Activated CD8-positive, alpha-beta memory T cell treated with anti-CD3 and anti-CD28 coated beads, Interleukin-2, amount 50 U/mL, for 1 hour (primary cell): Measurements from ENCODE around the gene SNF8.

Source experiments
- DNase-seq: peaks from one replicate; pipeline ENCODE4 v3.0.0-alpha.2; 2020; ENCODE audit errors: extremely low read depth

SNF8 gene

DNA sequence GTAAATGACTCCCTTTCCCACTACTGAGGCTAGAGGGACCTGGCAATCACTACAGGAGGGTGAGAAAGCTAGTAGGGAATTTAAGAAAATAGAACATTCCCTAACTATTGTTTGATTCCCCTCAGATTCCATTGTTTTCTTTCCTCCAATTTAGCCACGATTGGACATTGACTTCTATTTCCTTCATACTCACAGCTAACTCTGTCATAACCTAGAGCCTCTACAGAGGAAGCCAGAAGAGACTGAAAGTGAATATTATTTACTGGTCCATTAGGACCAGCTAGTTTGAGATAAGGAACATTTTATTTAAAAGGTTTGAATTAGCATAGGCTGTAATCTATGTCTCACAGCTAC is 14.9 kb downstream of the SNF8 start:
- DNase-seq, result no peak

DNA sequence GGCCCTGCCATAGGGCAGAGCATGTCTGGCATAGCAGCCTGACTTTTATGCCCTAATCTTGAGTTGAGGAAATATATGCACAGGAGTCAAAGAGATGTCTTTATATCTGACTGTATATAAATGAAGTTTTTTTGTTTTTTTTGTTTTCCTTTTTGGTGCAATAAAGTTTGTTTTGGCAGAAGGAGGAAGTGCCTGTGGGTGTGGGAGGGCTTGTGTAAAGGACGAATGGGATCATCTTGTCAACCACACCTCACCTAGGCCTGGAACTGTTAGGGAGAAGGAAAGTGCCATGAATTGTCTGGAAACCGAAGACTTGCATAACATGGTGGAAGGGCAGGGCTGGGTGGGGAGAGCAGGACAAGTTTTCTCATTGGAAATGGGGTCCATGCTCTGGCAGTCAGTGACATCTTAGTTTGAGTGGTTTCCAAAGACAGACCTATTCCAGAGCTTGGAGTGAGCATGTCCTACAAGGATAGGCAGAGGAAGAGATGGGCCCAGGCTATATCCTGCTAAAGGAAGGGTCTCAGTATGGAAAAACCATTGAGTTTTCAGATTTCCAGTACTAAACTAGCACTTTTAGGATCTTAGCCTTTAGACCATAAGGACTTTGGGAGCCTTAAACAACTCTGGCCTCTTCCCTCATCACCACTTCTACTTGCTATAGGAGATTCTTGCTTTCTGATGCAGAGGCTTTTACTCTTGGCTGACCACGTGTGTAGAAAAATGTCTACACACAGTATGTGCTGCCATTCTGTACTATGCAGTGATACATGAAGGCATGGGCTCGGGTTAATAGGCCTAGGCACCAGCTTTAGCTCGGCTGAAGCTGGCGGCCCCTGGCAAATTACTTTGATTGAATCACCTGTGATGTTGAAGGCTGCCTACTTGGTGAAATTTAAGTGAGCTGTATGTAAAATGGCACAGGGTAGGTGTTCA is 15.5 kb downstream of the SNF8 start:
- no peak for DNase-seq

DNA sequence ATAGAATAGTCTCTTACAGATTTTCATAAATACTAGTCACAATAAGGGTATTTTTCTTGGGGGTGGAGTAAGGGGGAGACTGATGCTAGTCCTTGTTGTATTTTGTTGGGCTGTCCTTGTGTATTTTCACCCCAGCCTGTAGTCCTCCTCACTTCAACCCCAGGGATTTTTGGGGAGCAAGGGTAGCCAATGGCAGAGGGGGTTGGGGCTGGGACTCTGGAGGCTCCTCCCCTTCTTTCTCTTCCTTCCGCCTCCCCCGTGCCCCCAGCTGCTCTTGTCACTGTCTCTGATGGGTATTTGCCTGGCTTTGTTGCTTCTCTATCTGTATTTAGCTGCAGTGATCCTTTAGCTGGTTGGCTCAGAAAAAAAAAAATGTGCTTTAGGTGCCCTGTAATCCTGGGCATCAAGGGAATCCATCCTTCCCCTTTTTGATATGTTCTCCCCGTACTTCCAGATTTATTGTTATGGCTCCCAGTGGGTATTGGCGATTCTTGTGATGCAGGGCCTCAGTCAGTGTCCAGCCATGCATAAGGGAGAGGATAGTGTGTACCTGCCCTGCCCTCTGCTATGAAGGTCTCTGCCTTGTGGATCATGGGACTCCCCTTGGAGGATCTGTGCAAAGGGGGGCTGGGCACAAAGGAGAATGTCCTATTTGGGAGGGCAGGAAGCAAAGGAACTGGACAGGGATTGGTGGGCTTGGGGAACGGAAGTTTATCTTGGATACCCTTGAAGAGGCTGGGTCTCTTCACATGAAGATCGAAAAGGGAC is 16.5 kb downstream of the SNF8 start:
- no peak for DNase-seq

DNA sequence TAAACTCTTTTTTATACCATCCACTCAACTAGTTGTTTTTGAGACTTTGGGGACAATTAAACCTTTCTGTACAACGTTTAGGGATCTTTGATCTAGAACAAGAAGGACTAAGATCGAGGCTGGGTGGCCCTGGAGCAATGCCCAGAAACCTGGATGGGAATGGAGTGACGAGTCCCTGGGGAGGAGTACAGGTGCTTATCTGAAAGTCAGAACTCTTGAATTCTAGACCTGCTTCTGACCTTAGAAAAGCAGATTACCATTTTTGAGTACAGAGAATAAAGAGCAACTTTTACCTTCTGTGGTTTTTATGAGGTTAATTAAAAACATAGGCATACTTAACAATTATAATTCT is 18.7 kb downstream of the SNF8 start:
- DNase-seq, result no peak

DNA sequence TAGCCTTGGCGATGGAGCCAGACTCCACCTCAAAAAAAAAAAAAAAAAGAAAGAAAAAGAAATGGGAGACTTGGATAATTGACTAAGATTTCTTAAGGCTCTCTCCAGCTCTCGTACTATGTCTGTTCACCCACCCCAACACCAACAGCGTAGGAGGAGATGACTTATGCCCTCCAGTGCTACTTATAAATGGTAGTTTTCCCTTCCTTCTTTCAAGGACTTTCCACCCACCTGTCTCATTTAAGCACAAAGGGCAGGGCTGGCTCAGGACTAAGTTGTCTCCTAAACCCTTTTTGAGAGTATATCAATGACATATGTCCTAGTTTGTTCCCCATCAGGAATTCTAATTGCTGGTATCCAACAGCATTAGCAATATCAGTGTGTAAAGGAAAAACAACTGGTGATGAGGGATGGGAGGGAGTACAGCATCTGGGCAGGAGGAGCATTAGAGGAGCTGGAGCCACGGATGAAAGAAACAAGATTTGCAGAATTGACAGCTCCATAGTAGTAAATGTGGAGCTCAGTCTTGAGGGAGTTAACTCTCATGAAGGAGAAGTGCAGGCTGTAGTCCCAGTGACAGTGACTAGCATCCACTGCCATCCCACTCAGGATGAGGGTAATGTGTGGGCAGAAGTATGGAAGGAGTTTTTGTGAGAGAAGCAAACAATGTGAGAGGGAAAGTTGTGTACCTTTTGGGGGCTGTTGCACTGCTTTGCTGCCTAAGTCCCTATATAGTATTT is 19.2 kb downstream of the SNF8 start:
- no peak for DNase-seq

- no peak for DNase-seq
Measured at GRCh38 chr17:48915459-48916282, 29.0 kb downstream of the SNF8 start.

GRCh38 chr17:48912476-48912875 is 32.2 kb downstream of the SNF8 start:
- DNase-seq, result no peak

DNA sequence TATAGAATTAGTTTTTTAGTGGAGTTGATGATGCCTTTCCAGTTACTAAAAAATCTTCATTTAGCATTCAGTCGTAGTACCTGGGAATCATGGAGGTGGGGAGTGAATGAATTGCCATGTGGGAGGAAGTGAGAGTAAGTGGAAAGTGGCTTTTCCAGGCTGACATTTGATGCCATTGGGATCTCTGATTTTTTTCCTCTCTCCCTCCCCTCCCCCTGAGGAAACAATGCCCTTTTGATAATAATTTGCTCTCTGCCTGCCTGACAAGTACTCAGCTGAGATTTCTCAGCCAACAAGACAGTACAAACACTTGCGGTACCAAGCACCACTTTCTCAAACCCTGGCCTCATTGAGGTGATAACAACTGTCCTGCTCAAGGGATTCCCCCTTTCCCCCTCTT is 34.3 kb downstream of the SNF8 start:
- DNase-seq, result no peak

- DNase-seq, result no peak
Measured at GRCh38 chr17:48909783-48910182, 34.9 kb downstream of the SNF8 start.

GRCh38 chr17:48908853-48909394 is 35.7 kb downstream of the SNF8 start:
- peak; percentile 61 for DNase-seq

- peak; percentile 68 for DNase-seq
Measured at GRCh38 chr17:48908047-48908843, 36.4 kb downstream of the SNF8 start, which contains the start of gene UBE2Z. Gene UBE2Z (plus strand): TSS chr17:48908407. CDS start chr17:48908504, 97 bp downstream.

DNA sequence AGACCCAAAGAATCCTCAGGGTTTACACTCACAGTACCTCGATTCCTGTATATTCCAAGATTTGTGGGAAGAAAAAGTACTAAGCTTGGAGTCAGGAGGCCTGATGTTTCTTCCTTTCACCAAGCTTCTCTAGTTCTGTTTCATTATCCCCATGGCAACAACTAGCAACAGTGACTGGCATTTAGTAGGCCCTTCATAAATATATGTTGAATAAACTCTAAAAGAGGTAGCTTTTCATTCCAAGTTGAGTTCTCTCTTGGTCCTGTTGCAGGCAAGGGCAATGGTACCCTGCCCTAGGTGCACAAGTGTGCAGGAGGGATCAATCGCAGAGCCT is 37.0 kb downstream of the SNF8 start:
- DNase-seq, result no peak

- DNase-seq, result no peak
Measured at GRCh38 chr17:48905987-48906515, 38.6 kb downstream of the SNF8 start.

DNA sequence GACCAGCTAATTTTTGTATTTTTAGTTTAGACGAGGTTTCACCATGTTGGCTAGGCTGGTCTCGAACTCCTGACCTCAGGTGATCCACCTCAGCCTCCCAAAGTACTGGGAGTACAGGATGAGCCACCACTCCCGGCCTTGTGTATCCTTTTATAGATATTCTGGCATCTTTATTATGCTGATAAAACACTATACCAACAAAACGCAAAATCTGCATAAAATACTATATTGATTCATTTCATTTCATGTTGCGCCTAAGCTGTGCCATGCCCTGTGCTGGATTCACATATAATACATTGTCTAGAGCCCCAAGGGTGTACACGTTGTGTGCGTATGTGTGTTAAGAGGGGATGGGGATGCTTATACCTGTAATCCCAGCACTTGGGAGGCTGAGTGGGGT is 40.2 kb downstream of the SNF8 start:
- no peak for DNase-seq

DNA sequence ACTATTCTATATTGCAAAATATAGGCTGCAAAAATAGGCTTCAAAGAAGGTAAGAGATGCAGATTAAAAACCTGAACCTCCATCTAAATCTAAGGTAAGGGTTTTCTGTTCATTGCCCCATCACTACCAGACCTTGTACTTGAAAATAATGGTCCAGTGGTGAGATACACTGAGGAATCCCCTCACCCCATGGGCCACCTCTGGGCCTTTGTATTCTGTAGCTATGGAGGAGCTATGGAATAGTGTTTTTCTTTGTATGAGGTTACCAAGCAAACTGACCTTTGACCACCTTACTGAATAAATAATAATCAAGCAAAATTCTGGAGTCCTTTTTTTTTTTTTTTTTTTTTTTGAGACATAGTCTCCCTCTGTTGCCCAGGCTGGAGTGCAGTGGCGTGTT is 41.2 kb downstream of the SNF8 start:
- no peak for DNase-seq

DNA sequence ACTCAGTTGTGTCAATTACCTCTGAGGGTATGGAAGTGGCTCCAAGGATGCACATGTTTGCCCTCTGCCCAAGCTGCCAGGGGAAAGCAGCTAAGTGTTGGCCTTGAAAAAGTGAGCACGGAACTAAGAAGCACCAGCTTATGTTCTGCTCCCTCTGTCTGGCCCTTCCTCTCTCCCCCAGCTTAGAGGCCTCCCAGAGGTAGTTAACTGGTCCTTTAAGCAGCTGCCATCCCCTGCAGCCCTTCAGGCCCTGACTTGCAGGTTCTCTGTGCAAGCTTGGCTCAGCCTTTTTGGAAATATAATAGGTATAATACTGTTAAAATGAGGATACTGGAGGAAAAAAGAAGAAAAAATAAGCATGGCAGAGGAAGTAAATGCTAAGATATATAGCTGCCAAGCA is 43.4 kb downstream of the SNF8 start:
- no peak for DNase-seq

DNA sequence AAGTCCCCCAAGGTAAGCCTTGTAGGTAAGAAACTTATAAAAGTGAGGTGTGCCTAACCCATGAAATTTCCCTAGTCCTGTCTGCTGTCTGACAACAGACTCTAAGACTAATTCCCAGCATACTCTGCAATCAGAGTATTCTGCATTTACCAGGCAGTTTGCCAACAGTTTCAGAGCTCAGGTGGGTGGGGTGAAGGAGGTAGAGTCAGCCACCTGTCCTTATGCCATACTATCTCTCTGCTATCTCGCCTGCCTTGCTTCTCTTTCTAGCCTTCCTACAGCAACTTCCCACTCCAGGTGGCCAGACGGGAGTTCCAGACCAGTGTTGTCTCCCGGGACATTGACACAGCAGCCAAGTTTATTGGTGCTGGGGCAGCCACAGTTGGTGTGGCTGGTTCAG is 49.8 kb downstream of the SNF8 start:
- DNase-seq, result no peak

- DNase-seq, result no peak
Measured at GRCh38 chr17:48893646-48894508, 50.8 kb downstream of the SNF8 start.

DNA sequence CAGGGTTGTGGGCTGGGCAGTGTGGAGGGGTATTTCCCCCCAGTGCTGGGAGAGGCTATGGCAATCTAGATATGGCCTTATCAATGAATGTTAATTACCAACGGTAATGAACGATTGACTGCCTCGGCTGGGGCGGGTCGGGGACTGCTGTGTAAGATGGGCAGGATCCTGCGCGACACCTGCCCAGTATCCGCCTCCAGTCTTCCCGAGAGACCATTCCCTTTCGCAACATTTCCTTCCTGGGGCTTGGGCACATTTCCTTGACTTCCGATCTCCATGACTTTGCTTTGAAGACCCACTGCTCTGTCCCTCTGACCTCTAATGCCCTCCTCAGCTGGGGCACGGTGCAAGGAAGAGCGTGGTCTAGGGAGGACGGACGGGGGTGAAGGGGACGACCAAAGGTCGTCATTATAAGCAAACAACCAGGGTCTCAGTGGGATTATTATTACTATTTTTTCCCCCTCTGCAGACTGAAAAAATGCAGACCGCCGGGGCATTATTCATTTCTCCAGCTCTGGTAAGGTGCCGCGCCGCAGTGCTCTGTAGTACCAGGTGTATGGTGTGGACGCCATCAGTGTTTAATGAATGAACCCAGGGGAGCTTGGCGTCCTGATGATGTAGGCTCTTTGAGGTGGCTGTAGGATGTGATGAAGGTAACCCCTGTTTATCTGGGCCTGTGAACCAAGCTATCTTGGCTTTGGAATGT is 51.5 kb downstream of the SNF8 start:
- no peak for DNase-seq
